Pons (tissue), 1 donor: ENCODE results near the gene ZNF598.
"Not testable (repeated sequence)": the region's sequence is repeated elsewhere in the genome, so short reads cannot be mapped to it uniquely, and the experiment has no call there.

ENCODE experiments used
- DNase-seq: peaks from one replicate; pipeline ENCODE4 v3.0.0-alpha.2; 2016; ENCODE audit warnings: low spot score

ZNF598 gene

DNA sequence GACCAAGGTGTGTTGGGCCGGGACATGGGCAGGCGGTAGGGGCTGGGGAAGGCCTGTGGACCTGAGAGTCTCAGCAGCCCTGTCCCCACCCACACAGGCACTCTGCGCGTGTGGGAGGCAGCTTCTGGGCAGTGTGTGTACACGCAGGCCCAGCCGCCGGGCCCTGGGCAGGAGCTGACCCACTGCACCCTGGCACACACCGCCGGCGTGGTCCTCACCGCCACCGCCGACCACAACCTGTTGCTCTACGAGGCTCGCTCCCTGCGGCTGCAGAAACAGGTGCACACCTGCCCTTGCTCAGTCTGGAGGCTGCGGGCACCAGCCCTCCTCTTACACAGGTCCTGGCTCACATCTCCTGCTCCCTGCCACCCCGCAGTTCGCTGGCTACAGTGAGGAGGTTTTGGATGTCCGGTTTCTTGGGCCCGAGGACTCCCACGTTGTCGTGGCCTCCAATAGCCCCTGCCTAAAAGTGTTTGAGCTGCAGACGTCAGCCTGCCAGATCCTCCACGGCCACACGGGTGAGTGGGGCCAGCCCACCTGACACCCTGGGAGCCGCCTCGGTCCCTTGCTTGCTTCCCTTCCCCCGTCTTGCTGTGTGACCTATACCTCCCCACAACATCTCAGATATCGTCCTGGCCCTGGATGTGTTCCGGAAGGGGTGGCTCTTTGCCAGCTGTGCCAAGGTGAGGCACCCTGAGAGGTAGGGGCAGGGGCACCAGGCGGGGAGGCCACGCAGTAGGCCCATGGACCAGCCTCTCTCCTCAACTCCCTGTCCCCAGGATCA is 34.0 kb downstream of the ZNF598 start:
- no peak for DNase-seq

DNA sequence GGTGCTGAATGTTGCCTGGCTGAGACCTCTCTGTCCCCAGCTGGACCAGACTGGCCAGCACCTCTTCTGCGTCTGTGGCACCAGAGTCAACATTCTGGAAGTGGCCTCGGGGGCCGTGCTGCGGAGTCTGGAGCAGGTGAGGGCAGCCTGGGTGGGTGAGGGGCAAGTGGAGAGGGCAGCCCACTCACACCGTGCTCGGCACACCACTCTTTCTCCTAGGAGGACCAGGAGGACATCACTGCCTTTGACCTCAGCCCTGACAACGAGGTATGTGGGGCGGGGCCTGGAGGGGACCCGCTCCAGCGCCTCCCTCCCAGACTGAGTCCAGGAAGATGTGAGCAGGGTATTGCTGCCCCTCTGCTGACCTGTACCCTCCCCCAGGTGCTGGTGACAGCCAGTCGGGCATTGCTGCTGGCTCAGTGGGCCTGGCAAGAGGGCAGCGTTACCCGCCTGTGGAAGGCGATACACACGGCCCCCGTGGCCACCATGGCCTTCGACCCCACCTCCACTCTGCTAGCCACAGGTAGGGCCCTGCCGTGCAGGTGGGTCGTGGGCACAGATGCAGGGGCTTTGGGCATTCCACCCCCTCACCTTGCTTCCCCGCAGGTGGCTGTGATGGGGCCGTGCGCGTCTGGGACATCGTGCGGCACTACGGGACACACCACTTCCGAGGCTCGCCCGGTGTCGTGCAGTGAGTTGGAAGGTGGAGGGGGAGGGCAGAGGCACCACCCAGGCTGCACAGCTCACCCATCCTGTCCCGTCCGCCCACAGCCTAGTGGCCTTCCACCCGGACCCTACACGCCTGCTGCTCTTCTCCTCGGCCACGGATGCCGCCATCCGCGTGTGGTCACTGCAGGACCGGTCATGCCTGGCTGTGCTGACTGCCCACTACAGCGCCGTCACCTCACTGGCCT is 35.2 kb downstream of the ZNF598 start:
- no peak for DNase-seq

DNA sequence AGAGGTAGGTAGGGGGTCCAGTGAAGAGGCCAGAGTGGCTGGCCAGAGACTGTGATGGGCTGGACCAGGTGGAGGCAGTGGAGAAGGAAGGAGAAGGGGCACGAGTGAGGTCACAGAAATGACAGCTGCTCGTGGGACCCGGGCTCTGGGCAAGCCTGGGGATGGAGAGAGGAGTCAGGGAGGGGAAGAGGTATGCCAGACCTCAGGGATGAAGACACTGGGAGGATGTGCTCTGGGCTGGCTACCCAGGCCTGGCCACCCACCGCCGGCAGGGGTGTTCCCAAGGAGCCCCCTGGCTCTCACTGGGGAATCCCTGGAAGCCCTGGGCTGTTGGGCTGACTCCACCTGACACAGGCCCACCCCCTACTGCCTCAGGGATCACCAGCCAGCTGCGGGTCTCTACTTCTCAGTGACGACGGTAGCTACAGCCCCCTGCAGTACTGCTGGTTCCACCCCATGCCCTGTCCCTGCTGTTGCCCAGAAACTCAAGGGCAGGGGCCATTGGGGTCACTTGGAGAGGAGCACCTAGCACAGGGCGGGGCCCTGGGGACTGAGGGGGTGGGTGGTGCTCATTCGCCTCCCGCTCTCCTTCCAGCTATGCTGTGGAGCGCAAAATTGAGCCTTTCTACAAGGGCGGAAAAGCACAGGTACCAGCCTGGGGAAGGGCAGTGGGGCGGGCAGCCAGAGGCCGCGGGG is 36.0 kb downstream of the ZNF598 start:
- no peak for DNase-seq

DNA sequence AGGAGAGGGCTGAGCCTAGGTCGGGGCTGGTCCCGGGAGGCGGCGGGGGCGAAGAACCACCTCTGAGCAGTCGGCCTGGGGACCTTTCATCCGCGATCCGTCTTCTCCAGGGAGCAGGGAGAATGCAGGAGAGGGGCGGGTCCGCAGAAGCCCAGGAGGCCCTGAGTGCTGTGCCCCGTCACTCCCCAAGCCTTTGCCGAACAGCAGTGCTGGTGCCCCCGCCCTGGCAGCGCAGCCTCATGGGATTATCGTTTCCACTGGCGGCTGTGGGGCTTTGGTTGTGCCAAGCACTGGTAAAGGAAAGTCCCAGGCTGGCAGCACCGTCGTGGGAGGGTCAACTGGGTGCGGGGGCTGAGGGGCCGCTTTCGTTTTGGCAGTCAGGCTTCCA is 37.1 kb downstream of the ZNF598 start:
- DNase-seq, result no peak

DNA sequence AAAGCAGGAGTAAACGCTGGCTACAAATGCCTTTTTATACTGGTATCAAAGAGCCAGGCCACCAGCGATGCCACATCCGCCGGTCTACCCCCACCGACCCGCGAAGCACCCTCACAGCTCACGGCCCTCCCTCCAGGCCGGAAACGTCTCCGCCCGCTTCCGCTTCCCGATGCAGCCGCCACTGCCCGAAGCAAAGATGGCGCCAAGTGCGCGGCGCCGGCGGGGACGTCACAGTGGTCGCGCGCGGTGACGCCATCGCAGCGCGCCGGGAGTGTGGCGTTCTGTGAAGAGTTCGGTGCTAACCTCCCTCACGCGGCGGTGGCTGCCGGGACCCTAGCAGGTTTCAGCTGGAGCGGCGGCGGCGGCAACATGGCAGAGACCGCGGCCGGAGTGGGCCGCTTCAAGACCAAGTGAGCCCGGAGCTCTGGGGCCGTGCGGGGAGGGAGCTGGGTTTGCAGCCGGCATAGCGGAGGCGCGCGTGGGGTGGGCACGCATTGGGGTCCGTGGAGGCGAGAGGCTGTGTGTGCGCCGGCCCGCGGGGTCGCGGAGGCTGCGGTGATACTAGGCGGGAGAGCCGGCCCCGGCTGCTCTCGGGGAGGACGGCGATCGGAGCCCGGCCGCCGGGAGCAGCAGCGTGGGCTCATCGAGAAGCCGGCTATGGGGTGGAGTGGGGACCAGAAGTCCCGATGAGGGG is 37.7 kb downstream of the ZNF598 start, which contains the start of gene TBL3:
TBL3 (plus strand) TSS at position 258 of the 694 bp plus-strand sequence; CDS start at position 370, 112 bp downstream.
- DNase-seq, result peak; percentile 87

DNA sequence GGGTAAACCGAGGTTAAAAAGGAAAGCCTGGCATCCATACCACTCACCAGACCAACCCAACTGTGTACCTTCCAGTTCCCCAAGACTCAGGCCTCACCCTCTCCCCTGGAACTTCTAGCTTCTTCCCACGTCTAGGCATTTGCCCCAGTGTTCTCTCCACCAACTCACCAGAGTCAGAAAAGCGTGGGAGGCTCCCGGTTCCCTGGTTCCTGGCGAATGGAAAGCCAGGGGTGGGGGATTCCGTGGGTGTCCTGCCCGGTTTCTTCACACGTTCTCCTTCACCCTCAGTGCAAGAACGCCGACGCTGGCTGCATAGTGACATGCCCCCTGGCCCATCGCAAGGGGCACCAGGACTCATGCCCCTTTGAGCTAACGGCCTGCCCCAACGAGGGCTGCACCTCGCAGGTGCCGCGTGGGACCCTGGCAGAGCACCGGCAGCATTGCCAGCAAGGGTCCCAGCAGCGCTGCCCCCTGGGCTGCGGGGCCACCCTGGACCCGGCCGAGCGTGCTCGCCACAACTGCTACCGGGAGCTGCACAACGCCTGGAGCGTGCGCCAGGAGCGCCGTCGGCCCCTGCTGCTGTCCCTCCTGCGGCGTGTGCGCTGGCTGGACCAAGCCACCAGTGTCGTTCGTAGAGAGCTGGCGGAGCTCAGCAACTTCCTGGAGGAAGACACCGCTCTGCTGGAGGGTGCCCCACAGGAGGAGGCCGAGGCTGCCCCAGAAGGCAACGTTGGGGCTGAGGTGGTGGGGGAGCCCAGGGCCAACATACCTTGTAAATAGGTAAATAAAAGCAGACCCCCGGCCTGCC is 41.3 kb downstream of the ZNF598 start:
- DNase-seq, result no peak

DNA sequence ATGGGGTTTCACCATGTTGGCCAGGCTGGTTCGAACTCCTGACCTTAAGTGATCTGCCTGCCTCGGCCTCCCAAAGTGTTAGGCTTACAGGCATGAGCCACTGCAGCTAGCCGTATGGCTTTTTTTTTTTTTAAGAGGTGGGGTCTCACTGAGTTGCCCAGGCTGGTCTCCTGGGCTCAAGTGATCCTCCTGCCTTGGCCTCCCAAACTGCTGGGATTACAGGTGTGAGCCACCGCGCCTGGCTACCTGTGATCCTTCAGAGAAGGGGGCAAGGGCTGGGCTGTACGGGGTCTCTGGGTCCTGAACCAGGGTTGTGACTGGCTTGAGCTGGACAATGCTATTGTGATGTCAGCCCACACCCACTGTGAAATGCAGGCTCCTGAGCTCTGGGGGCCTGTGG is 43.2 kb downstream of the ZNF598 start, which contains the start of gene RNF151:
RNF151 (plus strand) TSS at position 397 of the 400 bp plus-strand sequence. CDS start 26 bp downstream, outside the sequence.
- DNase-seq, result no peak

DNA sequence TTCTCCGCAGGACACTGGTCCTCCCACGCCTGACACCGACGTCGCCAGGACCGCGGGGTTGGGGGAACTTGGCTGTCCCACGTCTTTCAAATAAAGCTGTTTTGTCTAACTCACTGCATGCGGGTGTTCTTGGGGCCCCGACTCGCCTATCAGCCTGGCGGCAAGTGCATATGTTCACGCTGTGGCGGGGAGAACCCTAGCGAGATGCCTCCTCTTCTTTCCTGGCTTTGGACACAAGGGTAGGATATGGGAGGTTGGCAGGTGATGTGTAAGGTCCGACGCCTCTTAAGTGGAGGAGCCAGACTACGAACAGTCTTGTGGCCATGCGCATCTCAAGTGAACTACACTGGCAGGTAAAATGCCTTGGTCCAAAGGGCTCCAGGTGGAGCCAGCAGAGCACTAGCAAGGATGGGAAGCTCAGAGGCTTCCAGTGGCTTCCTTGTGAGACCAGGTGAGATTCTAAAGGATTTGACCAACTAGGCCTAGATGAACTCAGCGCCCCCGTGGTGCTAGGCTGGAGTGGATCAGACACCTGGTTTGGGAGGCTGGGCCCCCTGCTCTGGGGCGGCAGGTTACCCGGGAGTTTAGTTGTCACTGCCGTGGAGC is 44.1 kb downstream of the ZNF598 start:
- DNase-seq, result no peak

- DNase-seq, result peak; percentile 98
These were observed 44.9 kb downstream of the ZNF598 start, which contains the start of gene RPS2 for GRCh38 chr16:1964506-1965395. RPS2 (minus strand) TSS chr16:1964826; CDS start chr16:1964625, 201 bp downstream.

DNA sequence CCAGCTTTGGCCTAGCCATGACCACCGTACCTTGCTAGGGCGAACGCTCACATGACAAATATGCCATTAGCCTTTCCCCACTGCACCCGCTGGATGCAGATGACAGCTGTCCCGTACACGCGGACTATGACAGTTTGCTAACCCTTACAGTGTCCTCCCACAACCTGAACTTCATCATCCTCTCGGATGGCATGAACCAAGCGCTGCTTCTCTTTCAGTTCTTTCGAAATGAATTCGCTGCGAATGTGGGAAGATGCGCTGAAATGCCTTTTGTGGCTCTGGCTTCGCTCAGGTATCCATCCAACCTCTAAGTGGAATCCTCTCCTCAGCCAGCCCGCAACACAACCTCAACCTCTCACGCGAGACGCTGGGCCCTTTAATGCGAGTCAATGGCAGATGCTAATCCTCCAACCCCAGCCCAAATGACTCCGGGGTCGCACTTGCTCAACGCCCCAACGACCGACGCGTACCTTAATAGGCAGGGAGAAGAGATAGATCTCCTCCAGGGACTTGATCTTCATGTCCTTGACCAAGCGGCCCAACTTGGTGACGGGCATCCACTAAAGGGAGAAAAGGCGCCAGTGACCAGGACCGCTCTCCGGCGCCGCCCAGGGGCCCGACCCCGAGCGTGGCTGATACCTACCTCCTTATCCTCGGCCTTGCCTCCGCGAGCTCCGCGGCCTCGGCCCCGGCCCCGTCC is 45.7 kb downstream of the ZNF598 start:
- DNase-seq, result no peak

- not testable (repeated sequence) for DNase-seq
These were observed 47.2 kb downstream of the ZNF598 start for GRCh38 chr16:1962161-1963153.

- no peak for DNase-seq
These were observed 48.0 kb downstream of the ZNF598 start for GRCh38 chr16:1961651-1962067.

DNA sequence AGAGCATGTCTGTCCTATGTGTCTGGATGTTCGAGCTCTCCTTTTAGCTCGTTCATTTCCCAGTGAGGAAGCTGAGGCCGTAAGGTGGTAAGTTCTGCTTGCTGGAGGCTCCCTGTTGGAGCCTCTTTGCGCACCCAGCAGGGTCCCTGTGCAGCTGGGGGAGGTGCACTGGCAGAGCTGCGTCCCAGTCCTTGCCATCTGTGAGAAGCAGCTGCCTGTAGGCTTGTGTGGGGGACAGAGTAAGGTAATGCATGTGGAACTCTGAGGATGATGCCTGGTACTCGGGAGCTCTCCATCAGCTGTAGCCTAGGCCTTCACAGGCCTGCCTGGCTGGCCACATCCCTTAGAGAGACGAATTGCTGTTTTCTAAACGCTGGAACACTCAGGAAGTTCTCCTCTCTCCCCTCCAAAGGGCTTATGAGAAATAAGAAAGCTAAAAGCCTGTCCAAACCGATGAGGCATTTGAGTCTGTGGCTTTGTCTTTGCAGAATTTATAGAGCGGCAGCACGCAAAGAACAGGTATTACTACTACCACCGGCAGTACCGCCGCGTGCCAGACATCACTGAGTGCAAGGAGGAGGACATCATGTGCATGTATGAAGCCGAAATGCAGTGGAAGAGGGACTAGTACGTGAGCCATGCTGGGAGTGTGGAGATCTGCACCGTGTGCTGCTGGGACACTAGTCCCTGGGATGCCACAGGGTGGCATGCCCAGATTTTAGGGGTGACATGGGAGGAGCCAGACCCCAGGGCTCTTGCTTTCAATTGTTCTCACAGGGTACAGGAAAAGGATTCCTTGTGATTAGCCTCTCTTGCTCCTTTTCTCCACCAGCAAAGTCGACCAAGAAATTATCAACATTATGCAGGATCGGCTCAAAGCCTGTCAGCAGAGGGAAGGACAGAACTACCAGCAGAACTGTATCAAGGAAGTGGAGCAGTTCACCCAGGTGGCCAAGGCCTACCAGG is 48.7 kb downstream of the ZNF598 start:
- no peak for DNase-seq

- peak; percentile 80 for DNase-seq
These were observed 50.2 kb downstream of the ZNF598 start, which contains the start of gene NDUFB10 for GRCh38 chr16:1959269-1960039. NDUFB10 (plus strand) TSS chr16:1959538; CDS start chr16:1959625, 87 bp downstream.

GRCh38 chr16:1958715-1959268 is 50.8 kb downstream of the ZNF598 start:
- DNase-seq, result no peak
